Kidney (tissue), 14 donors: ENCODE data around the gene OIT3. TPM values are rescaled to one million over a fixed set of nuclear protein-coding genes. Genes with fewer than 3 reads are reported as not detected.

Experiments
- DNase-seq, 5 donors: peaks; one replicate each; pipeline ENCODE4 v3.0.0-alpha.2; 2013 to 2020
- FAIRE-seq: peaks from 2 replicates; lab custom pipeline; 2012; peaks lifted over from hg19 to GRCh38; lab: Jason Lieb, UNC
- H3K27ac ChIP-seq, 2 donors: one replicate each; pipeline ENCODE4 v1.7.0; 2013; ENCODE audit warnings: low read depth in 2 of 2, low read length in 2 of 2, inconsistent platforms in 1 of 2
- H3K27me3 ChIP-seq: one replicate; pipeline ENCODE4 v1.7.1; 2013; ENCODE audit warnings: low read length, inconsistent platforms; ENCODE audit not compliant: control insufficient read depth, insufficient read depth
- H3K36me3 ChIP-seq, 3 donors: one replicate each; pipeline versions ENCODE4 v1.7.0 to v1.7.1; 2013; ENCODE audit warnings: low read length in 3 of 3, control low read depth in 1 of 3, inconsistent platforms in 1 of 3; ENCODE audit not compliant: insufficient read depth in 3 of 3, control insufficient read depth in 2 of 3
- H3K4me1 ChIP-seq, 3 donors: one replicate each; pipeline versions ENCODE4 v1.7.0 to v1.7.1; 2013; ENCODE audit warnings: low read length in 3 of 3, inconsistent platforms in 1 of 3, low read depth in 1 of 3; ENCODE audit not compliant: control insufficient read depth in 2 of 3, insufficient read depth in 2 of 3
- H3K4me3 ChIP-seq, 3 donors: one replicate each; pipeline versions ENCODE4 v1.7.0 to v1.8.1; 2013; ENCODE audit warnings: low read length in 3 of 3, control low read depth in 1 of 3, inconsistent platforms in 1 of 3
- H3K9ac ChIP-seq, 3 donors: one replicate each; pipeline versions ENCODE4 v1.7.0 to v1.7.1; 2013; ENCODE audit warnings: low read length in 3 of 3, control low read depth in 1 of 3, inconsistent platforms in 1 of 3
- H3K9me3 ChIP-seq, 3 donors: one replicate each; pipeline versions ENCODE4 v1.7.0 to v1.7.1; 2013; ENCODE audit warnings: low read length in 3 of 3, control low read depth in 1 of 3, inconsistent platforms in 1 of 3; ENCODE audit not compliant: control insufficient read depth in 2 of 3, insufficient read depth in 1 of 3
- CTCF ChIP-seq: IDR thresholded peaks from 3 replicates; pipeline ENCODE4 v1.5.1; 2012; ENCODE audit warnings: mild to moderate bottlenecking, moderate library complexity, borderline replicate concordance; ENCODE audit not compliant: insufficient read depth; ENCODE audit errors: extremely low read depth
- intact Hi-C: fragments of 100-400 bp; cut with DNase I; formaldehyde crosslinking; loops from one replicate; pipeline ENCODE4 v1.11.1; 2022
- polyA plus RNA-seq: library from polyadenylated mRNA; stranded (reverse); fragments of 350-450 nt; fragmentation: Illumina TruSeq; extraction: RNeasy Lipid Tissue Mini Kit (QIAGEN cat#74804); gene quantifications from one replicate; pipeline ENCODE4 v1.2.3, GENCODE V29; 2014; ENCODE audit warnings: low read depth, low replicate concordance; ENCODE audit not compliant: insufficient read depth
- total RNA-seq: library from RNA; stranded (reverse); fragmentation: NEBNext Ultra II Directional; extraction: Animal tissue kit (Norgen Biotek cat#: 25700); gene quantifications from one replicate; pipeline ENCODE4 v1.2.1, GENCODE V29; 2021
- donor health status: control.
- donor health status: control.
- donor health status: control.
- donor health status: control.
- donor health status: control.
- donor health status: DM: yes; HTN: yes; CAD: no.
- donor health status: Normal renal cell carcinoma (clear cell type).

Gene OIT3
- total and polyA plus RNA-seq, 2 donors from 2014 or later = not detected

GRCh38 chr10:72875250-72876055, 18.1 kb upstream of the OIT3 start:
- H3K9ac ChIP-seq = no peak overlapping the region
- H3K27ac ChIP-seq = no peak overlapping the region
- no peak overlapping the region for H3K4me3 ChIP-seq
- DNase-seq = peak in 2 of 5 donors; percentile 46 to 53
- peaks cover 0 to 3% (median 2%) of the 10 kb centered on the region in 3 donors for H3K36me3 ChIP-seq
- no peaks in the 10 kb centered on the region for H3K9me3 ChIP-seq
- TF ChIP-seq CTCF = peak; percentile 47
- no peaks in the 10 kb centered on the region for H3K4me1 ChIP-seq
- no peaks in the 10 kb centered on the region for H3K27me3 ChIP-seq
- intact Hi-C loops = no loop called here
- FAIRE-seq = peak; percentile 96

GRCh38 chr10:72879245-72879644, 14.3 kb upstream of the OIT3 start:
- DNase-seq (no peak), FAIRE-seq (no peak)
- H3K4me1 ChIP-seq = no peaks in the 10 kb centered on the region
- H3K9me3 ChIP-seq = no peaks in the 10 kb centered on the region
- H3K27ac ChIP-seq = no peak overlapping the region
- TF ChIP-seq CTCF = no peak
- no peaks in the 10 kb centered on the region for H3K27me3 ChIP-seq
- no peak overlapping the region for H3K4me3 ChIP-seq
- H3K36me3 ChIP-seq = no peaks in the 10 kb centered on the region
- no peak overlapping the region for H3K9ac ChIP-seq
- intact Hi-C loops = no loop called here

GRCh38 chr10:72881291-72881690, 12.2 kb upstream of the OIT3 start:
- no peaks in the 10 kb centered on the region for H3K36me3 ChIP-seq
- H3K9ac ChIP-seq = no peak overlapping the region
- no peak for TF ChIP-seq CTCF
- intact Hi-C loops = no loop called here
- no peak overlapping the region for H3K27ac ChIP-seq
- no peaks in the 10 kb centered on the region for H3K4me1 ChIP-seq
- H3K27me3 ChIP-seq = no peaks in the 10 kb centered on the region
- H3K9me3 ChIP-seq = no peaks in the 10 kb centered on the region
- FAIRE-seq (no peak), DNase-seq (no peak)
- H3K4me3 ChIP-seq = no peak overlapping the region

GRCh38 chr10:72883861-72884260, 9.7 kb upstream of the OIT3 start:
- DNase-seq = no peak
- Histone ChIP-seq H3K9ac (no peak overlapping the region), H3K27ac (no peak overlapping the region), H3K4me3 (no peak overlapping the region), H3K27me3 (no peaks in the 10 kb centered on the region), H3K9me3 (no peaks in the 10 kb centered on the region), H3K36me3 (no peaks in the 10 kb centered on the region), H3K4me1 (no peaks in the 10 kb centered on the region)
- FAIRE-seq = no peak
- no peak for TF ChIP-seq CTCF
- intact Hi-C loops = no loop called here
